Panc1 (cell line): ENCODE data around the gene HTRA3. TPM values are rescaled to one million over a fixed set of nuclear protein-coding genes. Genes with fewer than 3 reads are reported as not detected.

Experiments
- ATAC-seq: fragments of 200-7000 bp; cut with Tn5 transposase; 2 replicates; pipeline ENCODE4 v1.9.1; 2020; ENCODE audit warnings: mild to moderate bottlenecking, moderate library complexity
- BruUV-seq: library from RNA; stranded (reverse); fragments of 400-500 nt; replicated peaks from 2 replicates; lab custom pipeline; 2021; lab: Mats Ljungman, UMichigan
- CTCF ChIA-PET: fragments of 300-600 bp; sonication (Branson Sonifier 250); formaldehyde crosslinking; loops from one replicate; lab custom pipeline; 2022; ENCODE audit warnings: antibody characterized with exemption; lab: Charles Lee
- POLR2A ChIA-PET: fragments of 300-600 bp; sonication (Branson Sonifier 250); formaldehyde crosslinking; loops from one replicate; lab custom pipeline; 2022; ENCODE audit warnings: antibody characterized with exemption; lab: Charles Lee
- DNase-seq: peaks from one replicate; pipeline ENCODE4 v3.0.0-alpha.2; 2010; ENCODE audit warnings: low read depth, low spot score
- H3K27ac ChIP-seq: 2 replicates; pipeline ENCODE4 v1.5.1; 2011; ENCODE audit warnings: mild to moderate bottlenecking, low read length, inconsistent platforms
- H3K27me3 ChIP-seq: fragments of 200-500 bp; sonication (Bioruptor generic); 2 replicates; pipeline ENCODE4 v1.6.0; 2014; ENCODE audit warnings: low read length, inconsistent platforms; ENCODE audit not compliant: control insufficient read depth, insufficient read depth
- H3K36me3 ChIP-seq: fragments of 200-500 bp; sonication (Bioruptor generic); 2 replicates; pipeline ENCODE4 v1.5.1; 2014; ENCODE audit warnings: inconsistent platforms, mild to moderate bottlenecking, low read length, moderate library complexity; ENCODE audit not compliant: control insufficient read depth, insufficient read depth
- H3K4me1 ChIP-seq: 2 replicates; pipeline ENCODE4 v1.5.1; 2011; ENCODE audit warnings: inconsistent platforms, mild to moderate bottlenecking, low read length, moderate library complexity; ENCODE audit not compliant: control insufficient read depth, insufficient read depth
- H3K4me3 ChIP-seq, 2 experiments: 2 replicates each; pipeline ENCODE4 v1.5.1; 2011 to 2012; ENCODE audit warnings: low read depth in 2 of 2, low read length in 2 of 2, mild to moderate bottlenecking in 2 of 2, inconsistent platforms in 1 of 2, moderate library complexity in 1 of 2
- H3K9me3 ChIP-seq: fragments of 200-500 bp; sonication (Bioruptor generic); 2 replicates; pipeline ENCODE4 v1.5.1; 2014; ENCODE audit warnings: low read depth, mild to moderate bottlenecking, inconsistent platforms, low read length, moderate library complexity; ENCODE audit not compliant: control insufficient read depth, insufficient read depth
- CTCF ChIP-seq: fragments of 450-650 bp; IDR thresholded peaks from 2 replicates; pipeline ENCODE4 v1.5.1; 2017; ENCODE audit warnings: mild to moderate bottlenecking
- POLR2AphosphoS5 ChIP-seq: IDR thresholded peaks from 2 replicates; pipeline ENCODE4 v1.6.1; 2012; ENCODE audit warnings: mild to moderate bottlenecking, low read depth, low read length, moderate library complexity
- REST ChIP-seq, 2 experiments: IDR thresholded peaks; 2 replicates each; pipeline ENCODE4 v1.6.1; 2011 to 2012; ENCODE audit warnings: low read depth in 2 of 2, control low read depth in 1 of 2, low read length in 1 of 2, mild to moderate bottlenecking in 1 of 2, moderate library complexity in 1 of 2; ENCODE audit not compliant: insufficient read depth in 1 of 2
- SIN3A ChIP-seq: IDR thresholded peaks from 2 replicates; pipeline ENCODE4 v1.6.1; 2012; ENCODE audit warnings: low read depth, mild to moderate bottlenecking, low read length, moderate library complexity, borderline replicate concordance; ENCODE audit not compliant: insufficient read depth
- TCF7L2 ChIP-seq: IDR thresholded peaks from 2 replicates; pipeline ENCODE4 v1.6.1; 2011; ENCODE audit warnings: mild to moderate bottlenecking, low read depth, low read length, inconsistent platforms
- in situ Hi-C: cut with HindIII; loops from 2 replicates; pipeline ENCODE4 v1.10.0; 2016; ENCODE audit warnings: low sequenced_read_pairs, low pct_unique_long_range_greater_than_20kb
- intact Hi-C: fragments of 100-400 bp; cut with micrococcal nuclease; formaldehyde crosslinking; loops from one replicate; pipeline ENCODE4 v1.10.0; 2022; ENCODE audit not compliant: unreplicated experiment
- total RNA-seq: library from RNA; stranded (reverse); gene quantifications from one replicate; pipeline ENCODE4 v1.2.1, GENCODE V29; 2021; ENCODE audit not compliant: unreplicated experiment

HTRA3 gene
- total RNA-seq, 1 experiment from 2014 or later, result 0.98 TPM

GRCh38 chr4:8300832-8301231 lies 31.3 kb downstream of the HTRA3 start:
- Histone ChIP-seq H3K27ac (no peak overlapping the region), H3K4me3 (no peak overlapping the region), H3K27me3 (no peaks in the 10 kb centered on the region), H3K36me3 (no peaks in the 10 kb centered on the region), H3K9me3 (no peaks in the 10 kb centered on the region; the same call in 1 of the 2 replicates), H3K4me1 (no peaks in the 10 kb centered on the region; the same call in 1 of the 2 replicates)
- intact Hi-C loops, result no loop called here
- ChIA-PET POLR2A (no interaction called here), CTCF (interaction anchor here (0.6 kb wide), 1 partner anchor 37 kb away, joined by 4 read pairs; no protein-coding TSS in a partner anchor)
- DNase-seq, result no peak
- in situ Hi-C loops, result no loop called here
- TF ChIP-seq CTCF (no peak), REST (IDR thresholded peaks at IDR 0.05; ENCODE audit: insufficient read depth in 1 of 2, low read depth in 2 of 2, low read length in 1 of 2) (no peak), POLR2AphosphoS5 (no peak), SIN3A (no peak), TCF7L2 (no peak)
- no TSS peak for BruUV-seq
- ATAC-seq, result no peak

GRCh38 chr4:8301851-8302730 lies 32.5 kb downstream of the HTRA3 start:
- TF ChIP-seq TCF7L2 (no peak), REST (IDR thresholded peaks at IDR 0.05; ENCODE audit: insufficient read depth in 1 of 2, low read depth in 2 of 2, low read length in 1 of 2) (no peak), POLR2AphosphoS5 (no peak), SIN3A (no peak), CTCF (no peak)
- Histone ChIP-seq H3K36me3 (no peaks in the 10 kb centered on the region), H3K27me3 (no peaks in the 10 kb centered on the region), H3K4me3 (no peak overlapping the region), H3K4me1 (no peaks in the 10 kb centered on the region; the same call in 1 of the 2 replicates), H3K27ac (no peak overlapping the region), H3K9me3 (no peaks in the 10 kb centered on the region; the same call in 1 of the 2 replicates)
- no TSS peak for BruUV-seq
- POLR2A ChIA-PET, result no interaction called here
- no peak for ATAC-seq
- in situ Hi-C loops (no loop called here), intact Hi-C loops (no loop called here)
- DNase-seq, result no peak
- CTCF ChIA-PET, result interaction anchor here (0.8 kb wide), 1 partner anchor 59 kb away, joined by 4 read pairs; no protein-coding TSS in a partner anchor
